Measurements from ENCODE around the gene AGMO. TPM values are rescaled to one million over a fixed set of nuclear protein-coding genes. Genes with fewer than 3 reads are reported as not detected.

The AGMO gene
- total RNA-seq, 1 experiment from 2014 or later = not detected

- 0 out of 2 replicates have a peak, but pooled peaks cover 3% of the 10 kb centered on the region for H3K9me3 ChIP-seq (ENCODE audit: control insufficient read depth, insufficient read depth, low read depth, low read length)
- ChIA-PET CTCF (no interaction called here), POLR2A (no interaction called here)
- no peak for ATAC-seq
- in situ Hi-C loops (cut with HindIII; ENCODE audit: low pct_unique_long_range_greater_than_20kb, low sequenced_read_pairs) = no loop called here
- no TSS peak for BruUV-seq (replicated peaks)
- no peaks in the 10 kb centered on the region for H3K4me1 ChIP-seq (ENCODE audit: control insufficient read depth, insufficient read depth, low read length)
- no peak overlapping the region for H3K4me3 ChIP-seq (ENCODE audit: low read depth in 2 of 2, low read length in 2 of 2)
- intact Hi-C loops (cut with micrococcal nuclease; ENCODE audit: unreplicated experiment) = no loop called here
- no peak for TF ChIP-seq SIN3A (IDR thresholded peaks at IDR 0.05; ENCODE audit: borderline replicate concordance, insufficient read depth, low read depth, low read length)
- TF ChIP-seq POLR2AphosphoS5 (IDR thresholded peaks at IDR 0.05; ENCODE audit: low read depth, low read length) = no peak
- TF ChIP-seq, protein P1, sequence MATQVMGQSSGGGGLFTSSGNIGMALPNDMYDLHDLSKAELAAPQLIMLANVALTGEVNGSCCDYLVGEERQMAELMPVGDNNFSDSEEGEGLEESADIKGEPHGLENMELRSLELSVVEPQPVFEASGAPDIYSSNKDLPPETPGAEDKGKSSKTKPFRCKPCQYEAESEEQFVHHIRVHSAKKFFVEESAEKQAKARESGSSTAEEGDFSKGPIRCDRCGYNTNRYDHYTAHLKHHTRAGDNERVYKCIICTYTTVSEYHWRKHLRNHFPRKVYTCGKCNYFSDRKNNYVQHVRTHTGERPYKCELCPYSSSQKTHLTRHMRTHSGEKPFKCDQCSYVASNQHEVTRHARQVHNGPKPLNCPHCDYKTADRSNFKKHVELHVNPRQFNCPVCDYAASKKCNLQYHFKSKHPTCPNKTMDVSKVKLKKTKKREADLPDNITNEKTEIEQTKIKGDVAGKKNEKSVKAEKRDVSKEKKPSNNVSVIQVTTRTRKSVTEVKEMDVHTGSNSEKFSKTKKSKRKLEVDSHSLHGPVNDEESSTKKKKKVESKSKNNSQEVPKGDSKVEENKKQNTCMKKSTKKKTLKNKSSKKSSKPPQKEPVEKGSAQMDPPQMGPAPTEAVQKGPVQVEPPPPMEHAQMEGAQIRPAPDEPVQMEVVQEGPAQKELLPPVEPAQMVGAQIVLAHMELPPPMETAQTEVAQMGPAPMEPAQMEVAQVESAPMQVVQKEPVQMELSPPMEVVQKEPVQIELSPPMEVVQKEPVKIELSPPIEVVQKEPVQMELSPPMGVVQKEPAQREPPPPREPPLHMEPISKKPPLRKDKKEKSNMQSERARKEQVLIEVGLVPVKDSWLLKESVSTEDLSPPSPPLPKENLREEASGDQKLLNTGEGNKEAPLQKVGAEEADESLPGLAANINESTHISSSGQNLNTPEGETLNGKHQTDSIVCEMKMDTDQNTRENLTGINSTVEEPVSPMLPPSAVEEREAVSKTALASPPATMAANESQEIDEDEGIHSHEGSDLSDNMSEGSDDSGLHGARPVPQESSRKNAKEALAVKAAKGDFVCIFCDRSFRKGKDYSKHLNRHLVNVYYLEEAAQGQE (IDR thresholded peaks at IDR 0.05; ENCODE audit: insufficient read depth in 1 of 2, low read depth in 2 of 2, low read length in 1 of 2) = no peak
- TF ChIP-seq TCF7L2 (IDR thresholded peaks at IDR 0.05; ENCODE audit: low read depth, low read length) = no peak
- no peak for DNase-seq (ENCODE audit: low read depth, low spot score)
- no peak overlapping the region for H3K27ac ChIP-seq (ENCODE audit: low read length)
- H3K27me3 ChIP-seq (ENCODE audit: control insufficient read depth, insufficient read depth, low read length) = no peaks in the 10 kb centered on the region
- H3K36me3 ChIP-seq (ENCODE audit: control insufficient read depth, insufficient read depth, low read length) = no peaks in the 10 kb centered on the region
Measured at GRCh38 chr7:15471669-15471950, 90.2 kb downstream of the AGMO start.

- CTCF ChIA-PET = no interaction called here
- no TSS peak for BruUV-seq (replicated peaks)
- DNase-seq (ENCODE audit: low read depth, low spot score) = no peak
- TF ChIP-seq POLR2AphosphoS5 (IDR thresholded peaks at IDR 0.05; ENCODE audit: low read depth, low read length) (no peak), TCF7L2 (IDR thresholded peaks at IDR 0.05; ENCODE audit: low read depth, low read length) (no peak)
- TF ChIP-seq, protein P1 (IDR thresholded peaks at IDR 0.05; ENCODE audit: insufficient read depth in 1 of 2, low read depth in 2 of 2, low read length in 1 of 2) = no peak
- intact Hi-C loops (cut with micrococcal nuclease; ENCODE audit: unreplicated experiment) = no loop called here
- Histone ChIP-seq H3K9me3 (ENCODE audit: control insufficient read depth, insufficient read depth, low read depth, low read length) (0 out of 2 replicates have a peak, but pooled peaks cover 3% of the 10 kb centered on the region), H3K36me3 (ENCODE audit: control insufficient read depth, insufficient read depth, low read length) (no peaks in the 10 kb centered on the region), H3K27me3 (ENCODE audit: control insufficient read depth, insufficient read depth, low read length) (no peaks in the 10 kb centered on the region), H3K27ac (ENCODE audit: low read length) (no peak overlapping the region), H3K4me3 (ENCODE audit: low read depth in 2 of 2, low read length in 2 of 2) (no peak overlapping the region), H3K4me1 (ENCODE audit: control insufficient read depth, insufficient read depth, low read length) (no peaks in the 10 kb centered on the region)
- in situ Hi-C loops (cut with HindIII; ENCODE audit: low pct_unique_long_range_greater_than_20kb, low sequenced_read_pairs) = no loop called here
- ATAC-seq = no peak
- POLR2A ChIA-PET = no interaction called here
Measured at GRCh38 chr7:15470825-15471668, 90.8 kb downstream of the AGMO start.

Data from Panc1 (cell line).